ENCODE measurements around the gene FBXL22.

DNA sequence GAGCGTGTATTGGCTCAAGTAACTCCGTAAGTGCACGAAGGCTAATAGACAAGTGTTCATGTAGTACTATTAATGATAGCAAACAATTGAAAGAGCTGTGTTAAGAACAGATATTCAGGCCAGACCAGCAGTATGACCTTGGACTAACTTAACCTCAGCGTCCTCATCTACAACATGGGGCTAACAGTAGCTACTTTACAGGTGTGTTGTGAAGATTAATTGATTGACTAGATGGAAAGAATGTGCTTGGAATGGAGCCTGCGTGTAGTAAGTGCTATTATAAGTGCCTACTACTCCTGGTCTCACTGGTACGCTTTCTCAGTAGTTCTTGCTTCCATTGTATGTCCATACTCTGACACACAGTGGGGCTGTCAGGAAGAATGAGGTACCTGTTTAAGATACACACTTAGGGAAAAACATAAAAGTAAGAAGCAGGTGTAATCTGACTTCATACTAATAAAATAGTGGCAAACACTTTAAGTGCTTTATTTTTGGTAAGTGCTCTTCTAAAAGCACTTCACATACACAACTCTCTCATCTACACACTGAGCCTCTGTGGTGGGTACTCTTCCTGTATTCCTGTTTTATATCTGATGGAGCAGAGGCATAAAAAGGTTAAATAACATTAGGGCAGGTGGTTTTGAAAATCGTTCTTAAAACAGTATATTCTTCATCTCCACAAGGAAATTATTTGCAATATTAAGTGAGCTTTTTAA is 24.3 kb upstream of the FBXL22 start:
- TF ChIP-seq EZH2 (IDR thresholded peaks at IDR 0.05; ENCODE audit: low read depth, unreplicated experiment) (no peak), CTCF (conservative IDR thresholded peaks at IDR 0.05; ENCODE audit: low read depth in 2 of 2) (no peak), POLR2AphosphoS5 (IDR thresholded peaks at IDR 0.05; ENCODE audit: low read depth) (no peak), EZH2phosphoT487 (IDR thresholded peaks at IDR 0.05; ENCODE audit: unreplicated experiment) (no peak), JUNB (IDR thresholded peaks at IDR 0.05; ENCODE audit: unreplicated experiment) (no peak), CREB1 (CRISPR knock-in tag; IDR thresholded peaks at IDR 0.05; ENCODE audit: low read depth) (no peak), NANOG (IDR thresholded peaks at IDR 0.05; ENCODE audit: borderline replicate concordance) (no peak), STAT1 (IDR thresholded peaks at IDR 0.05; ENCODE audit: unreplicated experiment) (no peak)
- TF ChIP-seq, protein P1, sequence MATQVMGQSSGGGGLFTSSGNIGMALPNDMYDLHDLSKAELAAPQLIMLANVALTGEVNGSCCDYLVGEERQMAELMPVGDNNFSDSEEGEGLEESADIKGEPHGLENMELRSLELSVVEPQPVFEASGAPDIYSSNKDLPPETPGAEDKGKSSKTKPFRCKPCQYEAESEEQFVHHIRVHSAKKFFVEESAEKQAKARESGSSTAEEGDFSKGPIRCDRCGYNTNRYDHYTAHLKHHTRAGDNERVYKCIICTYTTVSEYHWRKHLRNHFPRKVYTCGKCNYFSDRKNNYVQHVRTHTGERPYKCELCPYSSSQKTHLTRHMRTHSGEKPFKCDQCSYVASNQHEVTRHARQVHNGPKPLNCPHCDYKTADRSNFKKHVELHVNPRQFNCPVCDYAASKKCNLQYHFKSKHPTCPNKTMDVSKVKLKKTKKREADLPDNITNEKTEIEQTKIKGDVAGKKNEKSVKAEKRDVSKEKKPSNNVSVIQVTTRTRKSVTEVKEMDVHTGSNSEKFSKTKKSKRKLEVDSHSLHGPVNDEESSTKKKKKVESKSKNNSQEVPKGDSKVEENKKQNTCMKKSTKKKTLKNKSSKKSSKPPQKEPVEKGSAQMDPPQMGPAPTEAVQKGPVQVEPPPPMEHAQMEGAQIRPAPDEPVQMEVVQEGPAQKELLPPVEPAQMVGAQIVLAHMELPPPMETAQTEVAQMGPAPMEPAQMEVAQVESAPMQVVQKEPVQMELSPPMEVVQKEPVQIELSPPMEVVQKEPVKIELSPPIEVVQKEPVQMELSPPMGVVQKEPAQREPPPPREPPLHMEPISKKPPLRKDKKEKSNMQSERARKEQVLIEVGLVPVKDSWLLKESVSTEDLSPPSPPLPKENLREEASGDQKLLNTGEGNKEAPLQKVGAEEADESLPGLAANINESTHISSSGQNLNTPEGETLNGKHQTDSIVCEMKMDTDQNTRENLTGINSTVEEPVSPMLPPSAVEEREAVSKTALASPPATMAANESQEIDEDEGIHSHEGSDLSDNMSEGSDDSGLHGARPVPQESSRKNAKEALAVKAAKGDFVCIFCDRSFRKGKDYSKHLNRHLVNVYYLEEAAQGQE (IDR thresholded peaks at IDR 0.05; ENCODE audit: unreplicated experiment): no peak
- TF ChIP-seq, protein P2, sequence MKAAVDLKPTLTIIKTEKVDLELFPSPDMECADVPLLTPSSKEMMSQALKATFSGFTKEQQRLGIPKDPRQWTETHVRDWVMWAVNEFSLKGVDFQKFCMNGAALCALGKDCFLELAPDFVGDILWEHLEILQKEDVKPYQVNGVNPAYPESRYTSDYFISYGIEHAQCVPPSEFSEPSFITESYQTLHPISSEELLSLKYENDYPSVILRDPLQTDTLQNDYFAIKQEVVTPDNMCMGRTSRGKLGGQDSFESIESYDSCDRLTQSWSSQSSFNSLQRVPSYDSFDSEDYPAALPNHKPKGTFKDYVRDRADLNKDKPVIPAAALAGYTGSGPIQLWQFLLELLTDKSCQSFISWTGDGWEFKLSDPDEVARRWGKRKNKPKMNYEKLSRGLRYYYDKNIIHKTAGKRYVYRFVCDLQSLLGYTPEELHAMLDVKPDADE (IDR thresholded peaks at IDR 0.05): no peak
- TF ChIP-seq, protein P3, sequence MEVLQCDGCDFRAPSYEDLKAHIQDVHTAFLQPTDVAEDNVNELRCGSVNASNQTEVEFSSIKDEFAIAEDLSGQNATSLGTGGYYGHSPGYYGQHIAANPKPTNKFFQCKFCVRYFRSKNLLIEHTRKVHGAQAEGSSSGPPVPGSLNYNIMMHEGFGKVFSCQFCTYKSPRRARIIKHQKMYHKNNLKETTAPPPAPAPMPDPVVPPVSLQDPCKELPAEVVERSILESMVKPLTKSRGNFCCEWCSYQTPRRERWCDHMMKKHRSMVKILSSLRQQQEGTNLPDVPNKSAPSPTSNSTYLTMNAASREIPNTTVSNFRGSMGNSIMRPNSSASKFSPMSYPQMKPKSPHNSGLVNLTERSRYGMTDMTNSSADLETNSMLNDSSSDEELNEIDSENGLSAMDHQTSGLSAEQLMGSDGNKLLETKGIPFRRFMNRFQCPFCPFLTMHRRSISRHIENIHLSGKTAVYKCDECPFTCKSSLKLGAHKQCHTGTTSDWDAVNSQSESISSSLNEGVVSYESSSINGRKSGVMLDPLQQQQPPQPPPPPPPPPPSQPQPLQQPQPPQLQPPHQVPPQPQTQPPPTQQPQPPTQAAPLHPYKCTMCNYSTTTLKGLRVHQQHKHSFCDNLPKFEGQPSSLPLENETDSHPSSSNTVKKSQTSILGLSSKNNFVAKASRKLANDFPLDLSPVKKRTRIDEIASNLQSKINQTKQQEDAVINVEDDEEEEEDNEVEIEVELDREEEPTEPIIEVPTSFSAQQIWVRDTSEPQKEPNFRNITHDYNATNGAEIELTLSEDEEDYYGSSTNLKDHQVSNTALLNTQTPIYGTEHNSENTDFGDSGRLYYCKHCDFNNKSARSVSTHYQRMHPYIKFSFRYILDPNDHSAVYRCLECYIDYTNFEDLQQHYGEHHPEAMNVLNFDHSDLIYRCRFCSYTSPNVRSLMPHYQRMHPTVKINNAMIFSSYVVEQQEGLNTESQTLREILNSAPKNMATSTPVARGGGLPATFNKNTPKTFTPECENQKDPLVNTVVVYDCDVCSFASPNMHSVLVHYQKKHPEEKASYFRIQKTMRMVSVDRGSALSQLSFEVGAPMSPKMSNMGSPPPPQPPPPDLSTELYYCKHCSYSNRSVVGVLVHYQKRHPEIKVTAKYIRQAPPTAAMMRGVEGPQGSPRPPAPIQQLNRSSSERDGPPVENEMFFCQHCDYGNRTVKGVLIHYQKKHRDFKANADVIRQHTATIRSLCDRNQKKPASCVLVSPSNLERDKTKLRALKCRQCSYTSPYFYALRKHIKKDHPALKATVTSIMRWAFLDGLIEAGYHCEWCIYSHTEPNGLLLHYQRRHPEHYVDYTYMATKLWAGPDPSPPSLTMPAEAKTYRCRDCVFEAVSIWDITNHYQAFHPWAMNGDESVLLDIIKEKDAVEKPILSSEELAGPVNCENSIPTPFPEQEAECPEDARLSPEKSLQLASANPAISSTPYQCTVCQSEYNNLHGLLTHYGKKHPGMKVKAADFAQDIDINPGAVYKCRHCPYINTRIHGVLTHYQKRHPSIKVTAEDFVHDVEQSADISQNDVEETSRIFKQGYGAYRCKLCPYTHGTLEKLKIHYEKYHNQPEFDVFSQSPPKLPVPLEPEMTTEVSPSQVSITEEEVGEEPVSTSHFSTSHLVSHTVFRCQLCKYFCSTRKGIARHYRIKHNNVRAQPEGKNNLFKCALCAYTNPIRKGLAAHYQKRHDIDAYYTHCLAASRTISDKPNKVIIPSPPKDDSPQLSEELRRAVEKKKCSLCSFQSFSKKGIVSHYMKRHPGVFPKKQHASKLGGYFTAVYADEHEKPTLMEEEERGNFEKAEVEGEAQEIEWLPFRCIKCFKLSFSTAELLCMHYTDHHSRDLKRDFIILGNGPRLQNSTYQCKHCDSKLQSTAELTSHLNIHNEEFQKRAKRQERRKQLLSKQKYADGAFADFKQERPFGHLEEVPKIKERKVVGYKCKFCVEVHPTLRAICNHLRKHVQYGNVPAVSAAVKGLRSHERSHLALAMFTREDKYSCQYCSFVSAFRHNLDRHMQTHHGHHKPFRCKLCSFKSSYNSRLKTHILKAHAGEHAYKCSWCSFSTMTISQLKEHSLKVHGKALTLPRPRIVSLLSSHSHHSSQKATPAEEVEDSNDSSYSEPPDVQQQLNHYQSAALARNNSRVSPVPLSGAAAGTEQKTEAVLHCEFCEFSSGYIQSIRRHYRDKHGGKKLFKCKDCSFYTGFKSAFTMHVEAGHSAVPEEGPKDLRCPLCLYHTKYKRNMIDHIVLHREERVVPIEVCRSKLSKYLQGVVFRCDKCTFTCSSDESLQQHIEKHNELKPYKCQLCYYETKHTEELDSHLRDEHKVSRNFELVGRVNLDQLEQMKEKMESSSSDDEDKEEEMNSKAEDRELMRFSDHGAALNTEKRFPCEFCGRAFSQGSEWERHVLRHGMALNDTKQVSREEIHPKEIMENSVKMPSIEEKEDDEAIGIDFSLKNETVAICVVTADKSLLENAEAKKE (CRISPR knock-in tag; IDR thresholded peaks at IDR 0.05): no peak

All from GM23338 (cell line).